ENCODE results near the gene TBRG4.

DNA sequence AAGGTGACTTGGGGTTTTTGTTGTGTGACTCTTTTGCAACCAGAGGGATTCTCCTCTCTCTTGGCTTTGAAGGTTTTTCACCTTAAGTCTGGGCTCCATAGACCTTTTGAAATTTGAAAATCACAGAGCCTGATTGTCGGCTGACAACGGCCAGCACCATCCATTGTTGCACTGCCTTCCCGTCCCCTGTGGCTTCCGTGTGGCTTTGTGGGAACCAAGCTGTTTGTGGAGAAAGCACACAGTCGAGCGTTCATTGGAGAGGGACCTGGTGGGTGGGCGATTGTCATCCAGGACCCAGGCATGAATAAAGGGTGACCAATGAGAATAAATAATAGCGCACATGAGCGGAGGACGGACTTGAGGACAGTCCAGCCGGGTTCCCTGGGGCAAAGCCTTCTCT is 38.7 kb upstream of the TBRG4 start:
- TF ChIP-seq, protein P1, sequence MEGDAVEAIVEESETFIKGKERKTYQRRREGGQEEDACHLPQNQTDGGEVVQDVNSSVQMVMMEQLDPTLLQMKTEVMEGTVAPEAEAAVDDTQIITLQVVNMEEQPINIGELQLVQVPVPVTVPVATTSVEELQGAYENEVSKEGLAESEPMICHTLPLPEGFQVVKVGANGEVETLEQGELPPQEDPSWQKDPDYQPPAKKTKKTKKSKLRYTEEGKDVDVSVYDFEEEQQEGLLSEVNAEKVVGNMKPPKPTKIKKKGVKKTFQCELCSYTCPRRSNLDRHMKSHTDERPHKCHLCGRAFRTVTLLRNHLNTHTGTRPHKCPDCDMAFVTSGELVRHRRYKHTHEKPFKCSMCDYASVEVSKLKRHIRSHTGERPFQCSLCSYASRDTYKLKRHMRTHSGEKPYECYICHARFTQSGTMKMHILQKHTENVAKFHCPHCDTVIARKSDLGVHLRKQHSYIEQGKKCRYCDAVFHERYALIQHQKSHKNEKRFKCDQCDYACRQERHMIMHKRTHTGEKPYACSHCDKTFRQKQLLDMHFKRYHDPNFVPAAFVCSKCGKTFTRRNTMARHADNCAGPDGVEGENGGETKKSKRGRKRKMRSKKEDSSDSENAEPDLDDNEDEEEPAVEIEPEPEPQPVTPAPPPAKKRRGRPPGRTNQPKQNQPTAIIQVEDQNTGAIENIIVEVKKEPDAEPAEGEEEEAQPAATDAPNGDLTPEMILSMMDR (IDR thresholded peaks at IDR 0.05; ENCODE audit: insufficient read depth, low read length) = no peak
- TF ChIP-seq, protein P2, sequence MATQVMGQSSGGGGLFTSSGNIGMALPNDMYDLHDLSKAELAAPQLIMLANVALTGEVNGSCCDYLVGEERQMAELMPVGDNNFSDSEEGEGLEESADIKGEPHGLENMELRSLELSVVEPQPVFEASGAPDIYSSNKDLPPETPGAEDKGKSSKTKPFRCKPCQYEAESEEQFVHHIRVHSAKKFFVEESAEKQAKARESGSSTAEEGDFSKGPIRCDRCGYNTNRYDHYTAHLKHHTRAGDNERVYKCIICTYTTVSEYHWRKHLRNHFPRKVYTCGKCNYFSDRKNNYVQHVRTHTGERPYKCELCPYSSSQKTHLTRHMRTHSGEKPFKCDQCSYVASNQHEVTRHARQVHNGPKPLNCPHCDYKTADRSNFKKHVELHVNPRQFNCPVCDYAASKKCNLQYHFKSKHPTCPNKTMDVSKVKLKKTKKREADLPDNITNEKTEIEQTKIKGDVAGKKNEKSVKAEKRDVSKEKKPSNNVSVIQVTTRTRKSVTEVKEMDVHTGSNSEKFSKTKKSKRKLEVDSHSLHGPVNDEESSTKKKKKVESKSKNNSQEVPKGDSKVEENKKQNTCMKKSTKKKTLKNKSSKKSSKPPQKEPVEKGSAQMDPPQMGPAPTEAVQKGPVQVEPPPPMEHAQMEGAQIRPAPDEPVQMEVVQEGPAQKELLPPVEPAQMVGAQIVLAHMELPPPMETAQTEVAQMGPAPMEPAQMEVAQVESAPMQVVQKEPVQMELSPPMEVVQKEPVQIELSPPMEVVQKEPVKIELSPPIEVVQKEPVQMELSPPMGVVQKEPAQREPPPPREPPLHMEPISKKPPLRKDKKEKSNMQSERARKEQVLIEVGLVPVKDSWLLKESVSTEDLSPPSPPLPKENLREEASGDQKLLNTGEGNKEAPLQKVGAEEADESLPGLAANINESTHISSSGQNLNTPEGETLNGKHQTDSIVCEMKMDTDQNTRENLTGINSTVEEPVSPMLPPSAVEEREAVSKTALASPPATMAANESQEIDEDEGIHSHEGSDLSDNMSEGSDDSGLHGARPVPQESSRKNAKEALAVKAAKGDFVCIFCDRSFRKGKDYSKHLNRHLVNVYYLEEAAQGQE (IDR thresholded peaks at IDR 0.05; ENCODE audit: insufficient replicate concordance, low read depth) = no peak
- TF ChIP-seq POLR2AphosphoS5 (IDR thresholded peaks at IDR 0.05; ENCODE audit: low read depth) = no peak
